Measurements from ENCODE around the gene ITLN1. TPM values are rescaled to one million over a fixed set of nuclear protein-coding genes. Genes with fewer than 3 reads are reported as not detected.
"Not testable (repeated sequence)": the region's sequence is repeated elsewhere in the genome, so short reads cannot be mapped to it uniquely, and the experiment has no call there.

ITLN1 gene
- total RNA-seq, 1 donor from 2014 or later = not detected

DNA sequence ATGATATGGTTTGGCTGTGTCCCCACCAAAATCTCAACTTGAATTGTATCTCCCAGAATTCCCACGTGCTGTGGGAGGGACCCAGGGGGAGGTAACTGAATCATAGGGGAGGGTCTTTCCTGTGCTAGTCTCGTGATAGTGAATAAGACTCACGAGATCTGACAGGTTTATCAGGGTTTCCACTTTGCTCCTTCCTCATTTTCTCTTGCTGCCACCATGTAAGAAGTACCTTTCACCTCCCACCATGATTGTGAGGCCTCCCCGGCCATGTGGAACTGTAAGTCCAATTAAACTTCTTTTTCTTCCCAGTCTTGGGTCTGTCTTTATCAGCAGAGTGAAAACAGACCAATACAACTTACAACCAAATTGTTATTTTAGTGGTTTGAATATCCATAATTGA is 17.3 kb downstream of the ITLN1 start:
- not testable (repeated sequence) for H3K9ac ChIP-seq (ENCODE audit: low read depth in 1 of 3, low read length in 3 of 3); H3K27ac ChIP-seq (ENCODE audit: low read depth, low read length); H3K36me3 ChIP-seq (ENCODE audit: control insufficient read depth in 3 of 3, insufficient read depth in 3 of 3, low read length in 3 of 3); H3K4me3 ChIP-seq (ENCODE audit: low read length in 3 of 3); H3K9me3 ChIP-seq (ENCODE audit: control insufficient read depth in 3 of 3, low read length in 3 of 3); H3K27me3 ChIP-seq (ENCODE audit: control insufficient read depth in 3 of 3, insufficient read depth in 3 of 3, low read length in 3 of 3); H3K4me1 ChIP-seq (ENCODE audit: control insufficient read depth in 3 of 3, insufficient read depth in 3 of 3, low read length in 3 of 3)

GRCh38 chr1:160866695-160867260 is 18.2 kb downstream of the ITLN1 start:
- H3K4me3 ChIP-seq (ENCODE audit: low read length in 3 of 3) = no peak overlapping the region
- no peaks in the 10 kb centered on the region for H3K27me3 ChIP-seq (ENCODE audit: control insufficient read depth in 3 of 3, insufficient read depth in 3 of 3, low read length in 3 of 3)
- no peaks in the 10 kb centered on the region for H3K36me3 ChIP-seq (ENCODE audit: control insufficient read depth in 3 of 3, insufficient read depth in 3 of 3, low read length in 3 of 3)
- no peaks in the 10 kb centered on the region for H3K4me1 ChIP-seq (ENCODE audit: control insufficient read depth in 3 of 3, insufficient read depth in 3 of 3, low read length in 3 of 3)
- H3K27ac ChIP-seq (ENCODE audit: low read depth, low read length) = no peak overlapping the region
- no peak overlapping the region for H3K9ac ChIP-seq (ENCODE audit: low read depth in 1 of 3, low read length in 3 of 3)
- no peaks in the 10 kb centered on the region for H3K9me3 ChIP-seq (ENCODE audit: control insufficient read depth in 3 of 3, low read length in 3 of 3)

DNA sequence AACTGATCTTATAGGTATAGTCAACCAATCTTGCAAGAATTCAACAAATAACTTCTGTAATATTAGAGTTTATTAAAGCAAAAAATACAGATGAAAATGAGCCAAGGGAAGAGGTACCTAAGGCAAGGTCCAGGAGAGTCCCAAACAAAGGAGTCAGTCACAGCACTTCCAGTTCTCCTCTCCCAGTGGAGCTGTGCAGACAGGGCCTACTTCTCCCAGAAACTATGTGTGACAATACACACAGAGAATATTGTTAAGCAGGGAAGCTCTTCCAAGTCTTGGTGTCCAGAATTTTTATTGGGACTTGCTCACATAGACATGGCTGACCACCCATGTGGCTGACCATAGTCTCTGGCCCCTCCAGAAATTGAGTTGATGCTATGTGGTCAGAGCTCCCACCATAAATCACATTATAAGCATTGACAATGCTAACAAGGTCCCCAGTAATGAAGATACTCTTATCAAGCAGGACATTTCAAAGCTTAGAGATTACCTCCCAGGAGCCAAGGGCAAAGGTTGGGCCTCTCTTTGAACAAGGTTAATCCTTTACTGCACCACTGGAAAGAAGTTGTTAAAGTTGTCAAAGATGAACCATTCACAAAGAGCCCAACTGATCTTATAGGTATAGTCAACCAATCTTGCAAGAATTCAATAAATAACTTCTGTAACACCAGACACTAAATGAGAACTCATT is 18.8 kb downstream of the ITLN1 start:
- no peak overlapping the region for H3K4me3 ChIP-seq (ENCODE audit: low read length in 3 of 3)
- H3K9ac ChIP-seq (ENCODE audit: low read depth in 1 of 3, low read length in 3 of 3) = no peak overlapping the region
- H3K4me1 ChIP-seq (ENCODE audit: control insufficient read depth in 3 of 3, insufficient read depth in 3 of 3, low read length in 3 of 3) = no peaks in the 10 kb centered on the region
- no peak overlapping the region for H3K27ac ChIP-seq (ENCODE audit: low read depth, low read length)
- H3K27me3 ChIP-seq (ENCODE audit: control insufficient read depth in 3 of 3, insufficient read depth in 3 of 3, low read length in 3 of 3) = peaks cover 0 to 2% (median 0%) of the 10 kb centered on the region in 3 donors
- H3K9me3 ChIP-seq (ENCODE audit: control insufficient read depth in 3 of 3, low read length in 3 of 3) = no peaks in the 10 kb centered on the region
- no peaks in the 10 kb centered on the region for H3K36me3 ChIP-seq (ENCODE audit: control insufficient read depth in 3 of 3, insufficient read depth in 3 of 3, low read length in 3 of 3)

DNA sequence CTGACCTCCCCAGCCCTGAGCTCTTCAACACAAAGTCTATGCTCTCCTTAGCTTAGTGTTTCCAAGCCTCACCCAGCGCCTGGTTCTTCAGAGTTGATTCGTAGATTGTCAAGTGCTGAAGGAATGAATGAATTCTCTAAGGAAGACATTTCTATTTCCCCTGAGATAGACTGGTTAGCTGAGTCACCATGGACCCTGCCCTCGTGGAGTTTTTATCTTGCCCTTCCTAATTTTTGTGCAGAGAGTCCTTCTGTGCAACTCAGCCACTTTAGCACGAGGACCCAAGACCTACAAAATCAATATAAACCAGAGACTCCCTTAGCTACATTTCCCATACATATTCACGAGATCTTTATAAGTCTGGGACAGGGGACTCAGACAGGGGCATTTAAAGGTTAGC is 19.6 kb downstream of the ITLN1 start:
- Histone ChIP-seq H3K4me1 (ENCODE audit: control insufficient read depth in 3 of 3, insufficient read depth in 3 of 3, low read length in 3 of 3) (no peaks in the 10 kb centered on the region), H3K4me3 (ENCODE audit: low read length in 3 of 3) (no peak overlapping the region), H3K36me3 (ENCODE audit: control insufficient read depth in 3 of 3, insufficient read depth in 3 of 3, low read length in 3 of 3) (no peaks in the 10 kb centered on the region), H3K27me3 (ENCODE audit: control insufficient read depth in 3 of 3, insufficient read depth in 3 of 3, low read length in 3 of 3) (peaks cover 0 to 3% (median 0%) of the 10 kb centered on the region in 3 donors), H3K27ac (ENCODE audit: low read depth, low read length) (no peak overlapping the region), H3K9me3 (ENCODE audit: control insufficient read depth in 3 of 3, low read length in 3 of 3) (no peaks in the 10 kb centered on the region), H3K9ac (ENCODE audit: low read depth in 1 of 3, low read length in 3 of 3) (no peak overlapping the region)

GRCh38 chr1:160864173-160864572 is 20.8 kb downstream of the ITLN1 start:
- H3K36me3 ChIP-seq (ENCODE audit: control insufficient read depth in 3 of 3, insufficient read depth in 3 of 3, low read length in 3 of 3) = no peaks in the 10 kb centered on the region
- no peaks in the 10 kb centered on the region for H3K4me1 ChIP-seq (ENCODE audit: control insufficient read depth in 3 of 3, insufficient read depth in 3 of 3, low read length in 3 of 3)
- no peaks in the 10 kb centered on the region for H3K9me3 ChIP-seq (ENCODE audit: control insufficient read depth in 3 of 3, low read length in 3 of 3)
- no peak overlapping the region for H3K27ac ChIP-seq (ENCODE audit: low read depth, low read length)
- no peak overlapping the region for H3K9ac ChIP-seq (ENCODE audit: low read depth in 1 of 3, low read length in 3 of 3)
- peaks cover 0 to 3% (median 0%) of the 10 kb centered on the region in 3 donors for H3K27me3 ChIP-seq (ENCODE audit: control insufficient read depth in 3 of 3, insufficient read depth in 3 of 3, low read length in 3 of 3)
- no peak overlapping the region for H3K4me3 ChIP-seq (ENCODE audit: low read length in 3 of 3)

DNA sequence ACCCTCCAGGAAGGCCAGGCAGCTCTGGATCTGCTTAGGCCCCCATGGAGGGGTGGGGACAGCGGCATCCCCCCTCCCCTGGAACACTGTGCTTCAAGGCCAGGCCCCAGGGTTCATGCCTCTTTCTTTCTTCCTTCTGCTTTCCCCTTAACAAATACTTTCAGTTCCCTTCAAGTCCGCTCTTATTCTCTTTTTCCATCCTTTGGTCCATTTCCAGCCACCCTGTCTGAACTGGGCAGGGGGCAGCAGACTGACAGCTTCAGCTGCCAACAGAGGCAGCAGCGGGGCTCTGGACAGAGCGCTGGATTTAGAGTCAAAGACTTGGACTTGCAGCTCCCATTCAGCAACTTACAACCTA is 21.2 kb downstream of the ITLN1 start:
- Histone ChIP-seq H3K27me3 (ENCODE audit: control insufficient read depth in 3 of 3, insufficient read depth in 3 of 3, low read length in 3 of 3) (peaks cover 0 to 3% (median 0%) of the 10 kb centered on the region in 3 donors), H3K9me3 (ENCODE audit: control insufficient read depth in 3 of 3, low read length in 3 of 3) (no peaks in the 10 kb centered on the region), H3K4me3 (ENCODE audit: low read length in 3 of 3) (no peak overlapping the region), H3K27ac (ENCODE audit: low read depth, low read length) (no peak overlapping the region), H3K36me3 (ENCODE audit: control insufficient read depth in 3 of 3, insufficient read depth in 3 of 3, low read length in 3 of 3) (no peaks in the 10 kb centered on the region), H3K4me1 (ENCODE audit: control insufficient read depth in 3 of 3, insufficient read depth in 3 of 3, low read length in 3 of 3) (no peaks in the 10 kb centered on the region), H3K9ac (ENCODE audit: low read depth in 1 of 3, low read length in 3 of 3) (no peak overlapping the region)

- H3K36me3 ChIP-seq (ENCODE audit: control insufficient read depth in 3 of 3, insufficient read depth in 3 of 3, low read length in 3 of 3) = no peaks in the 10 kb centered on the region
- peak overlapping the region; percentile 19 for H3K27ac ChIP-seq (ENCODE audit: low read depth, low read length)
- H3K27me3 ChIP-seq (ENCODE audit: control insufficient read depth in 3 of 3, insufficient read depth in 3 of 3, low read length in 3 of 3) = peaks cover 0 to 4% (median 0%) of the 10 kb centered on the region in 3 donors
- H3K9ac ChIP-seq (ENCODE audit: low read depth in 1 of 3, low read length in 3 of 3) = no peak overlapping the region
- no peaks in the 10 kb centered on the region for H3K9me3 ChIP-seq (ENCODE audit: control insufficient read depth in 3 of 3, low read length in 3 of 3)
- no peak overlapping the region for H3K4me3 ChIP-seq (ENCODE audit: low read length in 3 of 3)
- no peaks in the 10 kb centered on the region for H3K4me1 ChIP-seq (ENCODE audit: control insufficient read depth in 3 of 3, insufficient read depth in 3 of 3, low read length in 3 of 3)
These were observed 21.8 kb downstream of the ITLN1 start for GRCh38 chr1:160863061-160863773.

- Histone ChIP-seq H3K27me3 (ENCODE audit: control insufficient read depth in 3 of 3, insufficient read depth in 3 of 3, low read length in 3 of 3) (peaks cover 0 to 5% (median 0%) of the 10 kb centered on the region in 3 donors), H3K9me3 (ENCODE audit: control insufficient read depth in 3 of 3, low read length in 3 of 3) (no peaks in the 10 kb centered on the region), H3K9ac (ENCODE audit: low read depth in 1 of 3, low read length in 3 of 3) (no peak within 1 kb of the TSS), H3K27ac (ENCODE audit: low read depth, low read length) (peak within 1 kb of the TSS; percentile 19), H3K4me3 (ENCODE audit: low read length in 3 of 3) (no peak within 1 kb of the TSS), H3K4me1 (ENCODE audit: control insufficient read depth in 3 of 3, insufficient read depth in 3 of 3, low read length in 3 of 3) (no peaks in the 10 kb centered on the region), H3K36me3 (ENCODE audit: control insufficient read depth in 3 of 3, insufficient read depth in 3 of 3, low read length in 3 of 3) (no peaks in the 10 kb centered on the region)
These were observed 22.5 kb downstream of the ITLN1 start, which contains the start of gene CD244 for GRCh38 chr1:160862203-160863060. CD244 (minus strand) TSS chr1:160862887; CDS start chr1:160862677, 210 bp downstream.

DNA sequence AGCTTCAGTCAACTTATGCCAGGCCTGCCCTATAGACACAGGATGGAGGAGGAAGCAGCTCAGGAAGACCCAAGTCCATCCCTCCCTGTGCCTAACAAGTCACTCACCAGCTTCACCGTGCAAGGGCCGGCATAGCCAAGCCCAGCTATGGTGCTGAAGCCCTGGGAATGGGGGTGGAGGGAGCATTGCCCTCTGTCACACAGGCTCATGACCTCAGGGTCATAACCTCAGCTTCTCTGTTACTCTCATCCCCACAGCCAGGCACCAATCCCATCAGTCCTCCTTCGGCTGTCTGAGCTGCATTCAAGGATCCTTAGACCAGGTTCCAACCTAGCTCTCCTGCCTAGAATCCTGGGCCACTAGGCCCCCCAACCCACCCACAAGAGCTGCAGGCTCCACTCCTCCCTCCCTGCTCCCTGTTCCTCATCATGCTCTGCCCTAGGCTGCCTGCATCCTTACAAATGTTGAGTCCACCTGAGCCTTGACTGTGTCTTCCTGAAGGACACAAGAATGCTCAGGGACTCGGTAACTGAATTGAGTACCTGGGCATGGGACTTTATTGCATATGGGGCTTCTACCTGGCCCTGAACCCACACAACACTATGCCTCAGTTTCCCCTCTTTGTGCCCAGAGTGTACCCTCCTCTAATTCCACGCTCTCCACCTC is 24.0 kb downstream of the ITLN1 start:
- no peaks in the 10 kb centered on the region for H3K4me1 ChIP-seq (ENCODE audit: control insufficient read depth in 3 of 3, insufficient read depth in 3 of 3, low read length in 3 of 3)
- H3K27me3 ChIP-seq (ENCODE audit: control insufficient read depth in 3 of 3, insufficient read depth in 3 of 3, low read length in 3 of 3) = peaks cover 0 to 5% (median 0%) of the 10 kb centered on the region in 3 donors
- no peak overlapping the region for H3K4me3 ChIP-seq (ENCODE audit: low read length in 3 of 3)
- no peaks in the 10 kb centered on the region for H3K36me3 ChIP-seq (ENCODE audit: control insufficient read depth in 3 of 3, insufficient read depth in 3 of 3, low read length in 3 of 3)
- H3K9me3 ChIP-seq (ENCODE audit: control insufficient read depth in 3 of 3, low read length in 3 of 3) = no peaks in the 10 kb centered on the region
- H3K9ac ChIP-seq (ENCODE audit: low read depth in 1 of 3, low read length in 3 of 3) = no peak overlapping the region
- H3K27ac ChIP-seq (ENCODE audit: low read depth, low read length) = no peak overlapping the region

Measured in skeletal muscle tissue (tissue), 4 donors.